K562 (cell line): ENCODE measurements around the gene TNIK. TPM values are rescaled to one million over a fixed set of nuclear protein-coding genes. Genes with fewer than 3 reads are reported as not detected.

ENCODE experiments used
- ATF1 ChIP-seq, 2 experiments: fragments of 450-650 bp in 1 of 2; IDR thresholded peaks; 2 replicates each; pipeline ENCODE4 v1.6.1; 2016; ENCODE audit warnings: missing compliant biosample characterization in 1 of 2, missing genetic modification characterization in 1 of 2
- ATF6 ChIP-seq: sonication (generic); formaldehyde crosslinking; IDR thresholded peaks from 2 replicates; pipeline ENCODE4 v1.4.0; 2020; ENCODE audit warnings: mild to moderate bottlenecking, missing genetic modification reagents
- BACH1 ChIP-seq: fragments of 200-800 bp; sonication (Bioruptor generic); IDR thresholded peaks from 2 replicates; pipeline ENCODE4 v1.6.1; 2016; ENCODE audit warnings: missing genetic modification characterization, missing compliant biosample characterization
- EP300 ChIP-seq: IDR thresholded peaks from 2 replicates; pipeline ENCODE4 v1.6.1; 2012; ENCODE audit warnings: low read length, improper control_type of control experiment
- EZH2 ChIP-seq: IDR thresholded peaks from 2 replicates; pipeline ENCODE4 v1.6.1; 2012; ENCODE audit warnings: low read depth, mild to moderate bottlenecking, inconsistent platforms, low read length, borderline replicate concordance
- GATAD2B ChIP-seq: fragments of 450-650 bp; IDR thresholded peaks from 2 replicates; pipeline ENCODE4 v1.6.1; 2017; ENCODE audit warnings: mild to moderate bottlenecking, borderline replicate concordance
- HDAC8 ChIP-seq: fragments of 450-650 bp; IDR thresholded peaks from 2 replicates; pipeline ENCODE4 v1.6.1; 2016; ENCODE audit warnings: mild to moderate bottlenecking, missing genetic modification characterization, moderate library complexity, missing compliant biosample characterization
- MYC ChIP-seq, 2 experiments: fragments of 250-450 bp in 1 of 2; sonication (Bioruptor Pico) in 1 of 2; IDR thresholded peaks; 2 replicates each; pipeline versions ENCODE4 v1.5.1 to v1.6.1; 2012 to 2021; ENCODE audit warnings: low read depth in 2 of 2, borderline replicate concordance in 1 of 2, improper control_type of control experiment in 1 of 2, low read length in 1 of 2, mild to moderate bottlenecking in 1 of 2, moderate library complexity in 1 of 2
- NCOA6 ChIP-seq: fragments of 450-650 bp; IDR thresholded peaks from 2 replicates; pipeline ENCODE4 v1.6.1; 2017; ENCODE audit warnings: mild to moderate bottlenecking
- NFYB ChIP-seq: IDR thresholded peaks from 2 replicates; pipeline ENCODE4 v1.6.1; 2011; ENCODE audit warnings: mild to moderate bottlenecking, moderate library complexity; ENCODE audit not compliant: insufficient read length; ENCODE audit errors: extremely low read depth
- PBX2 ChIP-seq, 2 experiments: IDR thresholded peaks in 1 of 2; conservative IDR thresholded peaks in 1 of 2; 2 replicates each; pipeline ENCODE4 v1.6.1; 2016; ENCODE audit warnings: low read depth in 2 of 2, mild to moderate bottlenecking in 1 of 2, missing compliant biosample characterization in 1 of 2, missing genetic modification characterization in 1 of 2, moderate library complexity in 1 of 2
- RBBP5 ChIP-seq: fragments of 200-600 bp; sonication (generic); IDR thresholded peaks from 2 replicates; pipeline ENCODE4 v1.6.1; 2012; ENCODE audit warnings: borderline replicate concordance, mild to moderate bottlenecking, low read length, control low read depth, inconsistent platforms; ENCODE audit not compliant: insufficient read depth, poor library complexity, severe bottlenecking
- RBFOX2 ChIP-seq: fragments of 200-400 bp; formaldehyde crosslinking; IDR thresholded peaks from 2 replicates; pipeline ENCODE4 v1.6.1; 2017; ENCODE audit warnings: low read depth, mild to moderate bottlenecking, low read length, moderate library complexity
- TAF7 ChIP-seq: fragments of 450-650 bp; IDR thresholded peaks from 2 replicates; pipeline ENCODE4 v1.6.1; 2016; ENCODE audit warnings: missing genetic modification characterization, missing compliant biosample characterization
- ZNF224 ChIP-seq: sonication (generic); formaldehyde crosslinking; IDR thresholded peaks from 2 replicates; pipeline ENCODE4 v1.8.0; 2022; ENCODE audit warnings: mild to moderate bottlenecking, missing genetic modification reagents
- ZNF280B ChIP-seq: fragments of 250-450 bp; sonication (Bioruptor Pico); IDR thresholded peaks from 2 replicates; pipeline ENCODE4 v1.5.1; 2021; ENCODE audit warnings: mild to moderate bottlenecking
- ZNF512 ChIP-seq: IDR thresholded peaks from 2 replicates; pipeline ENCODE4 v1.6.1; 2016; ENCODE audit warnings: missing genetic modification characterization, missing compliant biosample characterization
- polyA plus RNA-seq, 8 experiments: library from polyadenylated mRNA; depleted of rRNA in 4 of 8; stranded (reverse) in 5 of 8; unstranded in 3 of 8; fragments of >200 nt; fragmentation: Nextera tagmentation in 2 of 8; fragmentation: Illumina TruSeq in 1 of 8; extraction: Ambion mirVana in 2 of 8; extraction: Trizol in 1 of 8; gene quantifications; 2 replicates each; pipeline versions ENCODE4 v1.2.1 to v1.2.3, GENCODE V29; 2011 to 2014; ENCODE audit warnings: inconsistent platforms in 1 of 8, missing spikeins in 1 of 8
- total RNA-seq, 7 experiments: library from RNA; depleted of rRNA in 6 of 7; stranded (reverse); fragments of >200 nt in 6 of 7; fragmentation: Illumina TruSeq in 2 of 7; extraction: Trizol in 2 of 7; gene quantifications; 2 replicates each; pipeline versions ENCODE4 v1.2.1 to v1.2.3, GENCODE V29; 2011 to 2021; ENCODE audit warnings: low replicate concordance in 1 of 7

Gene TNIK
- total and polyA plus RNA-seq, 9 of the 15 experiments (the other 6 are each of a cell fraction or from before 2014, with no cell fraction given), result 6.6 to 39.0 (median 24.7) TPM

GRCh38 chr3:171239757-171240503 lies 220.3 kb downstream of the TNIK start (continued):
- TF ChIP-seq TAF7 (tag), result no peak
- TF ChIP-seq ATF1 (CRISPR knock-in tag; IDR thresholded peaks at IDR 0.05), result no peak
- TF ChIP-seq ATF1 (tag; IDR thresholded peaks at IDR 0.05), result 0 out of 2 replicates have a peak, but pooled peaks have one; percentile 9
- TF ChIP-seq RBBP5, result no peak
- TF ChIP-seq NFYB, result no peak
- TF ChIP-seq EP300, result peak; percentile 87
- TF ChIP-seq ZNF224 (CRISPR knock-in tag), result no peak
- TF ChIP-seq PBX2 (CRISPR knock-in tag; IDR thresholded peaks at IDR 0.05; ENCODE audit: low read depth), result no peak
- TF ChIP-seq PBX2 (tag; conservative IDR thresholded peaks at IDR 0.05; ENCODE audit: low read depth), result peak; percentile 49
- TF ChIP-seq BACH1 (tag), result peak; percentile 43; the same call in 1 of the 2 replicates
- no peak for TF ChIP-seq NCOA6
- peak; percentile 31; the same call in 1 of the 2 replicates for TF ChIP-seq RBFOX2
- no peak for TF ChIP-seq ATF6 (CRISPR knock-in tag)
- no peak for TF ChIP-seq ZNF280B (CRISPR knock-in tag)
- TF ChIP-seq MYC (IDR thresholded peaks at IDR 0.05; ENCODE audit: low read depth, low read length), result peak; percentile 26; the same call in 1 of the 2 replicates
- TF ChIP-seq MYC (CRISPR knock-in tag; IDR thresholded peaks at IDR 0.05; ENCODE audit: borderline replicate concordance, low read depth), result no peak
- no peak for TF ChIP-seq GATAD2B
- TF ChIP-seq EZH2, result no peak
- TF ChIP-seq HDAC8 (tag), result 0 out of 2 replicates have a peak, but pooled peaks have one; percentile 33
- TF ChIP-seq ZNF512 (tag), result no peak
